ENCODE results near the gene TUBA3D. TPM values are rescaled to one million over a fixed set of nuclear protein-coding genes. Genes with fewer than 3 reads are reported as not detected.
"Not testable (repeated sequence)": the region's sequence is repeated elsewhere in the genome, so short reads cannot be mapped to it uniquely, and the experiment has no call there.

Gene TUBA3D
- total RNA-seq (2014; rRNA removed; shearing (Covaris generic)), result not detected in 2 replicates

DNA sequence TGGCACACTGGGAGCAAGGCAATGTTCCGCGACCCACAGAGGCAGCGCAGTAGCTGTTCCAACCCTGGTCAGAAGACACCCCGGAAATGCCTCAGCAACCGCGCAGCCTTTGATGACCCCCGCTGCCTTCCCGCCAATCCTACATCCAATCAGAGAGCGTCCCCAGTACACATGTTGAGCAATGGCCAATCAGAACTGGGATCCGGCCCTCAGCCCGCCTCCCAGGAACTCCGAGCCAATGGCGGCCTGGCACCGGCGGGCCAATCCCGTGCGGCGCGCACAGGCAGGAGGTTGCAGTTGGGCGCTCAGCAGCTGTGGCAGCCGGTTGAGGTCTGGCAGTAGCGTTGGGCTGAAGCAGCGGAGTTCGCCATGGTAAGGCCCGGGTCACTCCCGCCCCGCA is at the start of gene TUBA3D:
Gene TUBA3D (plus strand): TSS at position 289 of the 400 bp plus-strand sequence. CDS start 81 bp downstream, at position 370.
- DNase-seq (ENCODE audit: low spot score), result no peak

DNA sequence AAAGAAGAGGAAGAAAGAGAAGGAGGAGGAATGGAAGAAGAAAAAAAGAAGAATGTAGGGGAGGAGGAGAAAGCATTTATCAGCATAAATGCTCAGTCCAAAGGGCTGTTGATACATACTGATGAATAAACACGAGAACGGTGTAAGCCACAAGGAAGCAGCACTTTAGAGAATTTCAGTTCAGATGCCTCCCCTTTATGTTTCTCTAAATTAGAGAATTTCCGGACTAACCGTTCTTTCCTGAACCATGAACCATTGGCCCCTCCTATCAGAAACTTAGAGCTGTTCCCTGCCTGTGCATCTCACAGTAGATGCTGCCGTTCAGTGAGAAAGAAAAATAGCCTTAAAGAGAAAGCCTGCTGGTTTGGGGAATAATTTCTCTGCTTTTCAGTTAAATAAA is 49.2 kb upstream of the TUBA3D start:
- DNase-seq (ENCODE audit: low spot score), result no peak

DNA sequence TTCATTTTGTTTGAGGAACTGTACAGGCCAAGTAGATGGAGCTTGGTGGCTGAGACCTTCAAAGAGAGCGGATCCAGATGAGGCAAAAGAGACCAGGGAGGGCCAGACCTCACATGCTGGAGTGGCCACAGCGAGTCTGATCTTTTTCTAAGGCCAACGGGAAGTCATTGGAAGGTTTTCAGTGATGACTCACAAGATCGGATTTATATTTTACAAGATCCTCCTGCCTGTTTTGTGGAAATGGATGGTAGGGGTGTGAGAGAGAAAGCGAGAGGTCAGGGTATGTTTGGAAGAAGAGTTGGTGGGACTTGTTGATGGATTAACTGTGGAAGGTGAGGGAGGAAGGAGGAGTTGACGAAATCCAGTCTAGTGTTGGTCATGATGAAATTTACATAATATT is 44.6 kb upstream of the TUBA3D start:
- DNase-seq (ENCODE audit: low spot score), result no peak

DNA sequence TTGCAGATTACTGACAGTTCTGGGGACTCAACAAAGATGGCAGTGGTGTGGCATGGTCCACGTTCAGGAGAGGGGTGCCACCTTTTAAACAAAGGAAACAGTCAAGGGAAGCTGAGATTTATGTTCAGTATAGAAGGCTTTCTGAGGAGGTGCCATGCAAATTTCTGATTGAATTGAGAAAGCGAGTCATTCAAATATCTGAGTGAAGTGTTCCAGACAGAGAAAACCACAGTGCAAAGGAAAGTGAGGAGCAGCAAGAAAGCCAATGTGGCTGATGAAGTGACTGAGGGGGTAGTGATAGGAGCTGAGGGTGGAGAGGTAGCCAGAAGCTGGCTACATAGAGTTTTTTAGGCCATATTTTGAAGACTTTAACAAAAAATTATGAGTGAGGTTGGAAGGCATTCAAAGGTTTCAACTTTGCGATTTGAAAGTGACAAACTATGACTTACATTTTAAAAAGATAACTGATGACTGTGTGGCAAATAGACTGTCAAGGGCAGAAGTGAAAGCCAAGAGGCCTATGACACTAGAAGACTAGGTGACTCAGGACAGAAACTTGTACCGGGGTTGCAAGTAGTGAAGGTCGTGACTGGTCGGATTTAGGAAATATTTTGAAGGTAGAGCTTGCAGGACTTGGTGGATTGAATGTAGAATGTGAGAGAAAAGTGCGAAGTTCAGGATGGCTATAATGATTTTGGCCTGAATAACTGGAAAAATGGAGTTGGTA is 35.0 kb upstream of the TUBA3D start:
- DNase-seq (ENCODE audit: low spot score), result not testable (repeated sequence)

DNA sequence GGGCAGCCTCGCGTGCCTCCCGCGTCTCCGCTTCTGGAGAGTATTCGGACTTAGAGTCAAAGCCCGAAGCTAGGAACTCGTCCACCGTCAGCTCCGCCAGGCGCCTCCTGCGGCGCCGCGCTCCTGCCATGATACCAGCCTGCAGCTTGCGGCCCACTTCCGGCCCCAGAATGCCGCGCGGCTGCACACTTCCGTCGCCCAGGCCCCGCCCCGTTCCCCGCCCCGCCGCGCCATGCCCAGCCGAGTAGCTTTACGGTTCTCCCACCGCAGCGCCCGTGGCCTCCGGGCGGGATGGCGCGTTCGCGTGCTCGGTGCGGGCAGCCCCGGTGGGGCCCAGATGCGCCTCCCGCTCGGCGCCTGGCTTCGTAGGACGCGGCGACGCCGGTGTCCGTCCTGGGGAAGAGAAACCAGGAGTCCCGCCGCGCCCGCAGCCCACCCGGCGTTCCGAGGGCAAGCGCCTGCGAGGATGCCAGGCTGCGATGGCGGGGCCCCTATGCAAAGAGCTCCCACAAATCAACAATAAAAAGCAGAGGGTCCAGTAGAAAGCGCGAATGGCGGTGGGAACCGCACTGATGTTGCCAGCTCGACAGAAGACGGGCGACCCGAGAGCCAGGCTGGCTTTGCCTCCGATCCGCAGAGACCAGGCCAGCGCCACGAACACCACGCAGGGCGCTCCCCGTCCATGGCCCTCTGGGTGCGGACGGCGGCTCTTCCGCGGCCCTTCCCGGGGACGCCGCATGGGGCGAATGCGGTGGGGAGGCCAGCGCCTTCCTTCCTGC is 31.0 kb upstream of the TUBA3D start:
- not testable (repeated sequence) for DNase-seq (ENCODE audit: low spot score)

DNA sequence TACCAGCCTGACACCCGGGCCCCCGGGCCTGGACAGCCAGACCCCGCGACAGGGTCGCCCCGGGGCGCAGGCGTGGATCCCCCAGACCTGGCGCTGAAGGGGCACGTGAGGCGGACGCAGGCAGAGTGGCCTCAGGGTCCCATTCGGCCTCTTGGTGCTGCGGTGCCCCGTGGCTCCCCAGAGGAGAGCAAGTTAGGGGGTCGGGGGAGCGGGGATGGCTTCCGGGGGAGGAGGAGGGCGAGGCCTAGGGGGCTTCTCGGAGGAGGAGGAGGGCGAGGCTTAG is 30.5 kb upstream of the TUBA3D start:
- DNase-seq (ENCODE audit: low spot score), result not testable (repeated sequence)

DNA sequence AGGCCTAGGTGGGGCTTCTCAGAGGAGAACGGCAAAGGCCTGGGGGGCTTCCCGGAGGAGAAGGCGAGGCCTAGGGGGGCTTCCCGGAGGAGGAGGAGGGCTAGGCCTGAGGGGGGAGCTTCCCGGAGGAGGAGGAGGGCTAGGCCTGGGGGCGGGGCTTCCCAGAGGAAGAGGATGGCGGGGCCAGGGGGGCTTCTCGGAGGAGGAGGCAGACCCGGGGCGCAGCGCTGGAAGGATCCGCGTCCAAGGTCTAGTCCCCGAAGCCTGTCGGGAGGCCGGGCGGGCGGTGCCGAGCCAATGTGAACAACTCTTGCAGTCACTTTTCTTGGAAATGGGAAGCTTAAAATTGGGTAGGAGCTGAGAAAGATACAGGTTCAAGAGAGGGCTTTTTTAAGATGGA is 30.0 kb upstream of the TUBA3D start:
- DNase-seq (ENCODE audit: low spot score), result no peak

DNA sequence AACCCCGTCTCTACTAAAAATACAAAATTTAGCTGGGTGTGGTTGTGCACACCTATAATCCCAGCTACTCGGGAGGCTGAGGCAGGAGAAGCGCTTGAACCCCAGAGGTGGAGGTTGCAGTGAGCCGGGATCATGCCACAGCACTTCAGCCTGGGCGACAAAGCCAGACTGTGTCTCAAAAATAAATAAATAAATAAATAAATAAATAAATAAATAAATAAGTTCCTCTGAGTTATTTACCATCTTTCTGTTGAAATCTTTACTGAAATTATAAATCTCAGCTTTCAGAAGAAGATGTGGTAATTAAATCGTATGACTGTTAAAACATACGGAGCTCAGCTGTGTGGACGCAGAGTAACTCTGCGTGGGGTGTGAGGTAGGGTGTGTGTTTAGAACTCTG is 27.9 kb upstream of the TUBA3D start:
- not testable (repeated sequence) for DNase-seq (ENCODE audit: low spot score)

DNA sequence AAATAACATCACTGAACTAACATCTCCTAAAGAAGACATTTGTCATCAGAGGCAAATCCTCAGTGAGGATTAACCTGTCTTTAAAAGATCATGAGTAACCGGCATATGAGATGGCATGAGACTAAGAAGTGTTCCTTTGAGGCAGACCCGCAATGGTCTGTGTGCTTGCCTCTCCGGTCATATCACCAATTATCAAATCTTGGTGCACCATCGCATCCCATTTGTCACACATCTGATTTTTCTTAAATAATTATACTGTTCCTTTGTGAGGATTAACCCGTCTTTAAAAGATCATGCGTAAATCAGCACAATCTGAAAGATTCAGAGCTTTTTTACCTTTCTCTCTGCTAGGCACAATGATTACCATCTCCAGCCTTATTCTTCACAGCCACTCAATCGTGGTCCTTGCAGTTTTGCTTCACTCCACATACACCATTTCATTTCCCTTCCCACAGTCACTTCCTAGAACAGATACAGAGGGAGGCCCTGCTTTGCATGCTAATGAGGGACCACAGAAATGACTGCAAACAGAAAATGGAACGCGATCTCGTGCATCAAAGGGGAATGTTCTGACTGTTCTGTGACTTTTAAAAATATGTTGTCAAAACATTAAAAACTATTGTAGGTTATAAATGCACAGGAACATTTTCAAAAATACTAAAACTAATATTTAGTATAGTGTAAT is 24.5 kb upstream of the TUBA3D start:
- not testable (repeated sequence) for DNase-seq (ENCODE audit: low spot score)

DNA sequence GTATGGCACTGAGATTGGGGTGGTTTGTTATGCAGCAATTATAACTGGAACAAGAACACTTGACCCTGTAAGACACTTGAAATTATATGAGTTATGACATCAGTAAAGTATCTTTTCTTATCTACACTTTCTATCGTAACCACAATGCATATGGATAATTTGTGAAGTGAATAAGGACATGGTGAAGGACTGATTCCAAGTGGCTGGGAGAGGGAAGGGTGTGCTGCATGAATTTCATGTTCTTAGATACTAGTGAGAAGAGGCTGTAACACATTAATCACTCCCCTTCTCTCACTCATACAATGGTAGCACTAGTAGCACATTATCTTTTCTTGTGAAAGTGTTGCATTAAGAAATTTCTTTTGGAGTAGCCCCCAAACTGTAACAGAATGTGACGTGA is 21.0 kb upstream of the TUBA3D start:
- not testable (repeated sequence) for DNase-seq (ENCODE audit: low spot score)

DNA sequence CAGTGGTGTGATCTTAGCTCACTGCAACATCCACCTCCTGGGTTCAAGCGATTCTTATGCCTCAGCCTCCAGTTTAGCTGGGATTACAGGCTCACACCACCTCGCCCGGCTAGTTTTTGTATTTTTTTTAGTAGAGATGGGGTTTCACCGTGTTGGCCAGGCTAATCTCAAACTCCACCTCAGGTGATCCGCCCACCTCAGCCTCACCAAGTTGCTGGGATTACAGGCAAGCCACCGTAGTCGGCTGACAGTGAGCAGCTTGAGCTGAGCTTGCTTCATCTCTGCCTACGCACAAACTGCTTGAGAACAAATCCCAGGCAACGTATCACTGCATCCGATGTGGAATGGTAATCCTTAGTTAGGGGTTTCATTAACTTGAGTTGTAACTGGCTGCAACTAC is 8.2 kb upstream of the TUBA3D start:
- DNase-seq (ENCODE audit: low spot score), result not testable (repeated sequence)

DNA sequence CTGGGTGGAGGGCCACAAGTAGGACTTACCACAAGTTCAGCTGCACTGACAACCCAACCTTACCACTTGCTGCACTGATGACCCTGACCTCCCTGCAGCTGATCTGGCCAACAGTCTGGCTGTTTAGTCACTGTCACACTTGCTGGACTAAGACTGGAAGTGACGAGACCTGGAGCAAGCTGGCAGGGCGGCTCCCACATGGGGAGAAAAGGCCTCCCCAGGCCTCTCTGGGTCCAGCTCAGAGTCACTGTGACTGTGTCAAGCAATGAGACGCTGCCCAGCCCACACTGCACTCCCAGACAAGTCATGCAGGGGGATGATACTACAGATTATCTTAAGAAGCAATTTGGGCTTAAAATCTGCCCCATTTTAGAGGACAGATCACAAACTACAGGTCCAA is 5.0 kb upstream of the TUBA3D start:
- DNase-seq (ENCODE audit: low spot score), result not testable (repeated sequence)

DNA sequence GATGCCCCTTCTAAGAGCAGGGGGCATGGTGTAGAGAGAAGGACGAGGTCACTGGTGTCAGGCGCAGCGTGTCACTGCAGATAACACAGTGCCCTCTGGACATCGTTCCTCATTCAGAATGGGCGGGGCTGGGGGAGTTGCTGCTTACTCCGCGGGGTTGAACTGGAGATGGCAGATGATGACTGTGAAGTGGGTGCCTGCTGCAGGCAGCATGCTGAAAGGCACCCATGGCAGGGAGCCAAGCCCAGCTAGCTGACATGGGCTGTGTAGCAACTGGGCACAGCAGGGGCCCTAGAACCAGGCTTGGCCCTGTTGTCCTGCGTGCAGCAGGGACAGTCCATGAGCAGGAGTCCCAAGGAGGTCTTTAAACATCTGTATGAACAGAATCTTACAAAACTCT is 4.3 kb upstream of the TUBA3D start:
- not testable (repeated sequence) for DNase-seq (ENCODE audit: low spot score)

DNA sequence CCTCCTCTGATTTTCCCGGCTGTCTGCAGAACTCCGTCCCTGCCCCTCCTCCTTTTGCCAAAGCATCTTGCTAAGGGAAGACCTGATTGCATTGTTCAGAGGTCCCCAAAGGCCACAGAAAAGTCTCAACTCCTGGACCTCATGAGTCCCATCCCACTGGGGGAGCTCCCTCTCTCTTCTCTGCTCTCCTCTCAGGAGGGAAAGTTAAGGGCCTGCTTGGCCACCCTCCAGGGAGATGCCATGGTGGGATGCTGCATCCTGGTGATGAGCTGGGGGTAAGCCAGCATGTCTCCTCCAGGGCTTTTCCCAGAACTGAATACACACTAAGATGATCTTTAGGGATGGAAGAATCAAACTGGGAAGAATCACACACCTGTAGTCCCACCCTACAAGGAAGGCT is 2.7 kb upstream of the TUBA3D start:
- not testable (repeated sequence) for DNase-seq (ENCODE audit: low spot score)

DNA sequence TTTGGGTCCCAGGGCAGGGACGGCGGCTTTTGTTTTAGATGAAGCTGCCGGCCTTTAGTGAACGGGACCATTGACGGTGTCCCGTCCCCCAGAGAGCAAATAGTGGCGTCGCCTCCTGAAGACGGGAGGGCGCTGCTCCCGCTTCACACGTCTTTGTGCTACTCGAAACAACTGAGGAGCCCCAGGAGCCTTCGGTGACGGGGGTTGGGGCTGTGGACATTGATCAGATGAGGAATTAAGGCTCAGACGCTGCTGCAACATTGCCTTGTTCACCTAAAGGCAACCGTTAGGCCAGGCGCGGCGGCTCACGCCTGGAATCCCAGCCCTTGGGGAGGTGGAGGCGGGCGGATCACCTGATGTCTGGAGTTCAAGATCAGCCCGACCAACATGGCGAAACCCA is 444 bp downstream of the TUBA3D start:
- DNase-seq (ENCODE audit: low spot score), result not testable (repeated sequence)

DNA sequence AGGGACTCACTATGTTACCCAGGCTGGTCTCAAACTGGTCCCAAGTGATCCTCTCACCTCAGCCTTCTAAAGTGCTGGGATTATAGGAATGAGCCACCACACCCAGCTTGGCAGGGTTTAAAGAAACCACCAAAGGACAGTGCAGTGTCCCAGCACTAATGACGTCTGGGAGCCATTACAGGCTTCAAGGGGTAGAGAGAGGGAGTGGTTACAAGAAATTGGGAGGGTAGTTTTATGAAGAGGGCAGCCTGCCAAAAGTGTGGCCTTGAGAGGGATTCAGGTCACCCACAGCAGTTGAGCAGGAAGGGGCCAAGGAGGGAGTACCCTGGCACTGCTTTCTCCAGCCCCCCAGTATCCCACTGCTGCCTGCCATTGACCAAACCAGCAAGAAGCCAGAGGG is 1.3 kb downstream of the TUBA3D start:
- DNase-seq (ENCODE audit: low spot score), result not testable (repeated sequence)

DNA sequence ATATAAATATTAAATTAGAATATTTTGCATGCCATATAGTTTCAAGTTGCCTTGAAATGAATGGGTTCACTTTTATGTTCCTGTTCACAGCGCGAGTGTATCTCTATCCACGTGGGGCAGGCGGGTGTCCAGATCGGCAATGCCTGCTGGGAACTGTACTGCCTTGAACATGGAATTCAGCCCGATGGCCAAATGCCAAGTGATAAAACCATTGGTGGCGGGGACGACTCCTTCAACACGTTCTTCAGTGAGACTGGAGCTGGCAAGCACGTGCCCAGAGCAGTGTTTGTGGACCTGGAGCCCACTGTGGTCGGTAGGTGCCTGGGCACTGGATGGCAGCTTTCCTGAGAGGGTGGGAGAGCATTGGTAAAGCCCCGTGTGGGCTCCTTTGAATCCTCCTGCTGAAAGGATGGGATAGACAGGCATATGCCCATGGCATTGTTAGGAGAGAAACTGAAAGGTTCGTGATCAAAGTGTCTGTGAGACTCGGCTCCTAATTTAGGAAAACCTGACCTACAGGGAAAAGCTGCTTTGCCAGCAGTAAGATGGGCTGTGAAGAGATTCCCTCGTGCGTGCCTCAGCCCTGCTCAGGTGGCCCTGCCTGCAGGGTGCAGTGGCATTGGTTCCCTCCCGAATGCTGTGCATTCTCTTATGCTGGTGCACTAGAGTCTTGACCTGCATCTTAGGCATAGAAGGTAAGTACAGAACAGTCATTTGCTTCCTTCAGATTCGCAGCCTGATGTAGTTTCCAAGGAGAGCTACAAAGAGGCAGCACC is 2.3 kb downstream of the TUBA3D start:
- DNase-seq (ENCODE audit: low spot score), result not testable (repeated sequence)

DNA sequence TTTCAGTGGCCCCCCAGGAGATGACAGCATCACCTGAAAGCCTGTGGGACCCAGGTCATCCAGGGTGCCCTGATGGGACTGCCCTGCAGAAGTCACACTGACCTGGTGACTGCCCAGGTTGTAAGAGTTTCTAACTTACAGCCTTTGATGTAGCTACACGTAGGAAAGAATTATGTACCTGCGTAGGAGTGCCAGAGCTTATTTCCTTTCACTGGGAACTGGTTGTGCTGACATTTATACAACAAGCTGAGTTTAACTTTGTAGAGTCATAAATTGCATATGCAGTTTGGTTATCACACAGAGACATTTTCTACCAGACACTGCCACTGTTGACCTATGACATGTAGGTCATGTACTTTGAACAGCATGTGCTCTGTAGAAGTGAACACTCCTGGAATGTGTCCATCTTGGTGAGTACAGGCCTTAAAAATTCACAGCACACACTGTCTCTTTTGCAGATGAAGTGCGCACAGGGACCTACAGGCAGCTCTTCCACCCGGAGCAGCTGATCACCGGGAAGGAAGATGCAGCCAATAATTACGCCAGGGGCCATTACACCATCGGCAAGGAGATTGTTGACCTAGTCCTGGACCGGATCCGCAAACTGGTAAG is 3.0 kb downstream of the TUBA3D start:
- not testable (repeated sequence) for DNase-seq (ENCODE audit: low spot score)

DNA sequence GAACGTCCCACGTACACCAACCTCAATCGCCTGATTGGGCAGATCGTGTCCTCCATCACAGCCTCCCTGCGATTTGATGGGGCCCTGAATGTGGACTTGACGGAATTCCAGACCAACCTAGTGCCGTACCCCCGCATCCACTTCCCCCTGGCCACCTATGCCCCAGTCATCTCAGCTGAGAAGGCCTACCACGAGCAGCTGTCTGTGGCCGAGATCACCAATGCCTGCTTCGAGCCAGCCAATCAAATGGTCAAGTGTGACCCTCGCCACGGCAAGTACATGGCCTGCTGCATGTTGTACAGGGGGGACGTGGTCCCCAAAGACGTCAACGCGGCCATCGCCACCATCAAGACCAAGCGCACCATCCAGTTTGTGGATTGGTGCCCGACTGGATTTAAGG is 4.4 kb downstream of the TUBA3D start:
- not testable (repeated sequence) for DNase-seq (ENCODE audit: low spot score)

DNA sequence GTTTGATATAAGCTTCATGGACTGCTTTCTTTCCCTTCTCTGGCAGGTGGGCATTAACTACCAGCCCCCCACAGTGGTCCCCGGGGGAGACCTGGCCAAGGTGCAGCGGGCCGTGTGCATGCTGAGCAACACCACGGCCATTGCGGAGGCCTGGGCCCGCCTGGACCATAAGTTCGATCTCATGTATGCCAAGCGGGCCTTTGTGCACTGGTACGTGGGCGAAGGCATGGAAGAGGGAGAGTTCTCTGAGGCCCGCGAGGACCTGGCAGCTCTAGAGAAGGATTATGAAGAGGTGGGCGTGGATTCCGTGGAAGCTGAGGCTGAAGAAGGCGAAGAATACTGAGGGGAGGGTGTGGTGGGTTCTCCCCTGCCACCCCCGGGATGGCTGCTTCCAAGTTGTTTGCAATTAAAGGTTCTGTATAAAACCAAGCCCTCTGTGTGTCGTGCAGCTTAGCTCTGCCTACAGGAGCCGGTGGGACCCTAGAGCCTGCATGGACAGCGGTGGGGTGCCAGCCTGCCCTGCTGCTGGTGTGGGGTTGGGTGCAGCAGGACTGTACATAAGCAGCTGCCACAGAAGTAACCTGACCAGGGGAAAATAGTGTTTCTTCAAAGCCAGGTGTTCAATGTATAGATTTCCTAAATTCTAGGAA is 6.7 kb downstream of the TUBA3D start:
- DNase-seq (ENCODE audit: low spot score), result not testable (repeated sequence)

All from H4 (cell line).